ENCODE results near the gene COPA.

COPA gene

GRCh38 chr1:160264795-160265307 is 78.2 kb downstream of the COPA start:
- DNase-seq (ENCODE audit: low read depth): no peak

- peak; percentile 99 for DNase-seq (ENCODE audit: low read depth)
Measured at GRCh38 chr1:160261893-160262794, 80.9 kb downstream of the COPA start, which contains the start of gene DCAF8. TSS of gene DCAF8 (minus strand) at chr1:160262549. CDS start at chr1:160244008, 18,541 bp downstream.

GRCh38 chr1:160261556-160261892 is 81.5 kb downstream of the COPA start:
- peak; percentile 91 for DNase-seq (ENCODE audit: low read depth)

- peak; percentile 84 for DNase-seq (ENCODE audit: low read depth)
Measured at GRCh38 chr1:160260406-160261382, 82.4 kb downstream of the COPA start.

- no peak for DNase-seq (ENCODE audit: low read depth)
Measured at GRCh38 chr1:160258177-160258798, 84.8 kb downstream of the COPA start.

- no peak for DNase-seq (ENCODE audit: low read depth)
Measured at GRCh38 chr1:160257411-160258015, 85.5 kb downstream of the COPA start.

GRCh38 chr1:160256396-160257046 is 86.5 kb downstream of the COPA start:
- peak; percentile 80 for DNase-seq (ENCODE audit: low read depth)

- no peak for DNase-seq (ENCODE audit: low read depth)
Measured at GRCh38 chr1:160255781-160256300, 87.2 kb downstream of the COPA start.

GRCh38 chr1:160251687-160252526 is 91.1 kb downstream of the COPA start:
- DNase-seq (ENCODE audit: low read depth): peak; percentile 82

- DNase-seq (ENCODE audit: low read depth): no peak
Measured at GRCh38 chr1:160251011-160251410, 92.0 kb downstream of the COPA start.

- no peak for DNase-seq (ENCODE audit: low read depth)
Measured at GRCh38 chr1:160247053-160247452, 96.0 kb downstream of the COPA start.

GRCh38 chr1:160245434-160245833 is 97.6 kb downstream of the COPA start:
- DNase-seq (ENCODE audit: low read depth): no peak

- DNase-seq (ENCODE audit: low read depth): no peak
Measured at GRCh38 chr1:160244209-160244608, 98.8 kb downstream of the COPA start.

- DNase-seq (ENCODE audit: low read depth): no peak
Measured at GRCh38 chr1:160243767-160244166, 99.3 kb downstream of the COPA start.

- DNase-seq (ENCODE audit: low read depth): no peak
Measured at GRCh38 chr1:160239582-160240299, 103.3 kb downstream of the COPA start.
